Activated CD8-positive, alpha-beta memory T cell treated with anti-CD3 and anti-CD28 coated beads, Interleukin-2, amount 50 U/mL, for 24 hours (primary cell): ENCODE data around the gene TTC13.

Experiments
- DNase-seq: peaks from one replicate; pipeline ENCODE4 v3.0.0-alpha.2; 2020; ENCODE audit errors: extremely low read depth

The TTC13 gene

DNA sequence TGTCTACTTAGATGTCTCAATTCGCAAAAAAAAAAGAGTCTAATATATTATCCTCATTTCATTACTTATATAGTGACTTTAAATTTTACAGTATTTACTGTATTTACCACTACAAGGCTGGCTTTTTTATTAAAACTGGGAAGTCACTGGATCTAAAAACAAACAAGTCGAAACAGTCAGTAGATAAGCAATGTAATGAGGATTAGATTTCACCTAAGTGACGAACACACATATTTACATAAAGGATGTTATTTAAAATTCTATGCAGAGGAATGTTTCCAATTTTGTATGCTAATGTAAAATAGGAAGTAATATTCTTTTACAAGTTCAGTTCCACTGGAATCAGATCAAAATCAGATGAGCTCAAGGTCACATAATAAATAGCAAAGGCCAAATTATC, 28.3 kb downstream of the TTC13 start:
- no peak for DNase-seq

DNA sequence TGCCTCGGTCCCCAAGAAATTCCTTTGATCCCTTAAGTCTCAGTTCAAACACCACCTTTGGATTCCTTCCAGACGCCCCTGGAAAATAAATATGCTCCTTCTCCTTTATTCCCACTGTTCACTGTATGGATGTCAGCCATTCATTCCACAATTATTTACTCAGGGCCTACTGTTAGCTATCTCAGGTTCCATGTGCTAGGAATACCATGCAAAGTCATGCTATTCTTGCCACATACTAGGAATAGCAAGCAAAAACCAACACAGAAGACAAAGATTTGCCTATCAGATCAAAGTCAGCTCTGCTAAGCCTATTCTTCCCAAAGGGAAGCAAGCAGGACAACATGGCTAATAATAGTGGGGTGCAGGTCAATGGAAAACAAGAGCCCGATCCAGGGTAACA, 29.8 kb downstream of the TTC13 start:
- no peak for DNase-seq

DNA sequence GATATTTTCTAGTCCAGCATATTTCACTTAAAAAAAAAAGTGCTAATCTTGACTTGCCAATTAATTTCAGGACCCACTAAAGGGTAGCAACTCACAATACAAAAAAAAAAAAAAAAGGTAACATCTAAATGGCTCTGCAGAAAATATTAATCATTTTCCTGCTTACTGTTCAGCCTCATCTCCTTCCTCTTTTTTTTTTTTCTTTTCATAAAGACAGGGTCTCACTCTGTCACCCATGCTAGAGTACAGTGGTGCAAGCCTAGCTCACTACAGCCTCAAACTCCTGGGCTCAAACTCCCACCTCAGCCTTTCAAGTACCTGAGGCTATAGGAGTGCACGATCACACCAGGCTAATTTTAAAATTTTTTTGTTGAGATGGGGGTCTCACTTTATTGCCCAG, 30.4 kb downstream of the TTC13 start:
- no peak for DNase-seq

DNA sequence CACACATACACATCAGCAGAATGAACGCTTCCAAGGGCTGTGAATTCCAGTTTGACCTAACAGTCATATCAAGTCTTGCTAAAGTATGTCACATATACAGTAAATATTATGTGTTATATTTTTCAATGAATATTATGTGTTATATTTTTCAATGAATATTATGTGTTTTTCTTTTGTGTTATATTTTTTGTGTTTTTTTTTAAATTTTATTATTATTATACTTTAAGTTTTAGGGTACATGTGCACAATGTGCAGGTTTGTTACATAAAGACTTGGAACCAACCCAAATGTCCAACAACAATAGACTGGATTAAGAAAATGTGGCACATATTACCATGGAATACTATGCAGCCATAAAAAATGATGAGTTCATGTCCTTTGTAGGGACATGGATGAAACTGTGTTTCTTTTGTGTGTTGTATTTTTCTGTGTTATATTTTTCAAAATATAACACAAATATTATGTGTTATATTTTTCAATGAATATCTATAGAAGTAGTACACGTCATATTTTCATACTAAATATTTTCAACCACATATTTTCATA, 35.5 kb downstream of the TTC13 start:
- no peak for DNase-seq

DNA sequence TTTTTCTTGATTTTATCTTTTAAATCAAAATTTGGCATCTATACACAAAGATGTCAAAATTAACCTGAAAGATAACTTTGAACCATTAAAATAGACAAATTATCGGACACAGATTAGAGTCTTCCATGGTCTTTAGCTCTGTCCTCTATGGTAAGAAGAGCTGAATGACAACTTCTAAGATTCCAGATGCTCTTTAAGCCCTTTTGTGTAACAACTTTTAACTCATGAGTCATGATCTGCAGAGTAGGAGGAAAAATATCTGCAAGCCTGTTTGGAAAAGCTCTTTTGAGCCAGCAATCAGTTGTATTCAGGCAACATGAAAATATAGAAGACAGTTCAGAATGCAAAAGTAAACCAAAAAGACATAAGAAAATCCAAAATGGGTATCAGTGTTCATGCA, 37.8 kb downstream of the TTC13 start:
- no peak for DNase-seq

DNA sequence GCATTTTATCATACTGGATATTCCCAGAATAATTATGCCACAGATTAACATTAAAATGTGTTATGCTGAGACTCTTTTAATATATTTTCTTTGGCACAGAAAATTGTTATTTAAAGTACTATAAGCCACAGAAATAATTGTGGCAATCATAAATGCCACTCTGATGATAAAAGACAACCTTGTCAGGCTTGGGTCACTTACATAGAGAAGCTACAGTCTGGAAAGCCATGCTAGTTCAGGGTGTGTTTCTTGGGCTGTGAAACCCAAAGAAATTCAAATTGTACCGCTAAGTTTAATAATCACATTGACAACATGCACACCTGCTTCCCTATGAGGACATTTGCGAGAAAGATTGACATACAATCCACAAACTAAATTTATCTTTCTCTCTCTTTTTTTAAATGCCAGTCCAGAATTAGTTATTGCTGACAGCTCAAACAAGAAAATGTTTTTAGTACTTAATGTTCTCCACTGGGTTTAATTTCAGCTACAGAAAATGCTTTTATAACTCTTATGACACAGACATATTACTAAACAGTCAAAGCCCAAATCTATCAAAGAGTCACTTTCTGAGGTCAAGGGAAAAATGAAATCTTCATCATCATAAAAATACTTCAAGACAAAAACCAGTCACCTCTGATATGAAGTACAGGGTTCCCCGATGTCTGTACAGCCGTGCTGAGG, 38.7 kb downstream of the TTC13 start:
- no peak for DNase-seq

DNA sequence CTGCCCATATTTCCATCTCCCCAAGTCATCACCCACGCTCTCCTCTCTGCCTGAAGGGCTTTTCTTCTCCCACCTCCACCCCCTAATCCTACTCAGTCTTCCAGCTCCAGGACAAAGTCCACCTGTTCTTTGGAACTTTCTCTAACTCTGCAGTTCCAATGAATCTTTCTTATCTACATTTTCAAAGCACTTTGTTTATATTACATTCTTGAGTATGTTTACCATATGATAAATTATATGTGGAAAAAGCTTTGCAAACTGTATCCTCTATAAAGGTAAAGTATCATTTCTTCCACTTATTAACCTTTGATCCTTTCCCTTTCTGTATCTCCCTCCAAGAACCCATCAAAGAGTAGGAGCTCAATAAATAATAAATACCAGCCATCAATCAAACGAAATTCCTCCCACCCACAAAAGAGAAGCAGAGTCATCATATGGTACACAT, 39.7 kb downstream of the TTC13 start:
- no peak for DNase-seq

DNA sequence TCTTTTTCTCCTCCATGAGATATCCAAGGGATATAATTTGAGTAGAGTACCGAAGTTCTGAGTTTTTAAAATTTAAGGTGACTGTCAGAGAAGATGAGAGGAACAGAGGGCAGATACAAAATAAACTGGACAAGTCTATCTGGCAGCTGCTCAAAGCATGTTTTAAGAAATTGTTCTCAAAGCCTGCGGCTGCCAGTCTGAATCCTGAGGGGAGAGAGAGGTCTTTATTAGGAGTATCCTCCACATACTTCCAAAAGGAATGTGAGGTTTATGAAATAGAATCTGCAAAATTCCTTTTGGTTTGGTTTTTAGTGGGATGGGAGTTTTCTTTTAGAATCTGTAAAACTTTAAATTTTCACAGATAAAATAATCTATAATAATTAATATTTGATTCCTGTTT, 41.3 kb downstream of the TTC13 start:
- DNase-seq, result no peak

DNA sequence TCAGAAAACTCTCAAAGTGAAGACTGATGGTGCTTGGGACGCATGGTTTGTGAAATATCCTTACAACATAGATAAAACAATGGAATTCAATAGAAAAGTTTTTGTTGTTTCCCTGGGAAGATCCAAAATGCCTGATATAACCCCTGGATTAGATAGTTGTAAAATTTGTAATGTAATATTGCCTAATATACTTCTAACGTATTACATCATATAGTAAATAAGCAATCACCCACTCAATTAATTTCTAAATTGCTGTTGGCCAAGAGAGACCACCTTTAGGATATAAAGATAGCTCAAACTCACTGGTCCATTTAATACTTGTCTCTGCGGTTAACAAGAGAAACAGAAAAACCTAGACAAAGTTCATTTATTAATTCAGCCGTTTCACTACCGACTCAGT, 42.2 kb downstream of the TTC13 start:
- no peak for DNase-seq

DNA sequence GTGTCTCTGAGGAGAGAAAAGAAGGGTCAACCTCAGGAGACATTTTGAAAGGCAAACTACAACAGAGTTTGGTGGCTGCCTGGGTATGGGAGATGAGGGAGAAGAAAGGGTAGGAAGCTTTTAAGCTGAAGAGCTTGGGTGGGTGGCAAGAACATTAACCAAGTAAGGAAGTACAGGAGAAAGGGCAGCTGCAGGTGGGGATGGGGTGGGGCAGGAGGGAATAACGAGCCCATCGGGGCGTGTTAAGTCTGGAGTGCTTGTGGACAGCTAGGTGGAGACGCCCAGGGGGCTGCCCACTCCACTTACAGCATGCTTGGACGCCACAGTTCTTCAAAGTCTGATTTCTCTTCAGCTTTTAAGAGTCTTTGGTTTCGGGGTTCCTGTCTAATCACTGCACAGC, 42.8 kb downstream of the TTC13 start:
- DNase-seq, result no peak

DNA sequence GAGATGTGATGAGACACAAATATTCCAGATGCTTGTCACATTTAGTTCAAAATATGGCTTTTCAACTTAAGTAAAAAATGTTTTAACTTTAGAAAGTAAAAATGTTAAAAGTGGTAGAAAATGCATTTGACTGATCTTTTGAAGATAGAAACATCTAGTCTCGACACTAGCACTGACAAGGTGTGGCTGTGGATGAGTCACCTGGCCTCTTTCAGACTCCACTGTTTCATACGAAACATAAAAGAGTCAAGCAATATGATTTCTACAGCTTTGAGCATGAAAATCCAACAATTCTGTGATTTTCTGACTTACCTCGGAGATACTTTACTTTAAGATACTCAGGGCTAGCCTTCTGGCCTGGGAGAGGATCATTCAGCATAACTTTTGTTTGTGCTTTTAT, 47.7 kb downstream of the TTC13 start:
- DNase-seq, result no peak

DNA sequence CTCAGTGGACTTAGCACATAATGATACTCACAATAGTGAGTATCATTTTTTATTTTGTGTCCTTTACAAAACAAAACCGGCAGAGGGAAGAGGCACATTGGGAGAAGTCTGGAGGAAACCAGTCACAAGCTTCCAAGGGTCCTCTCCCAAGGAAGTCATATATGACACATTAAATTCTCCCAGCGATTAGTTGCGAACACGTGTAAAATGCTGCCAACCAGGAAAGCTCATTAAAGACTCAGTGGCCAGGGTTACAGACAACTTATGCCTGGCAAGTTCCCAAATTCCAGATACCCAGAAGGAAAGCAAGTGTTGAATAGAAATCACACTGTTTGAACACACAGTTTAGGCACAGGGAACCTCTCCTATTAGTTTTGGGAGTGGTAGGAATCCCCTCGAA, 52.5 kb downstream of the TTC13 start:
- DNase-seq, result no peak

DNA sequence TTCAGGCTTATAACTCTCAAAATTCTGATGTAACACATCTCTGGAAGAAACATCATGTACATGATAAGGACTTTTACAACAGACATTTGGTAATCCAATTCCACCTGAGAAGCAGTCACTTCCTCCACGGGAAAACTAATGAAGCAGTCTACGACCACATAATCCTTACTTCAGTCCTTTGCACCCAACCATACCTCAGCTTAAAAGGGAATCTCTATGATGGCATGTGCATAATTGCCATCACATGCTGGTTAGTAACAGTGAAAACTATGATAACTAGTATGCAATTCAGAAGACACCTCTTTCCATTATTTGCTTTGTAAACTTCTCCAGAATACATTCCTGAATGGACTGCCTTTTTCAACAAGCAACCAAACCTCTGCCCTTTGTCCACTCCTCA, 53.1 kb downstream of the TTC13 start:
- DNase-seq, result no peak

DNA sequence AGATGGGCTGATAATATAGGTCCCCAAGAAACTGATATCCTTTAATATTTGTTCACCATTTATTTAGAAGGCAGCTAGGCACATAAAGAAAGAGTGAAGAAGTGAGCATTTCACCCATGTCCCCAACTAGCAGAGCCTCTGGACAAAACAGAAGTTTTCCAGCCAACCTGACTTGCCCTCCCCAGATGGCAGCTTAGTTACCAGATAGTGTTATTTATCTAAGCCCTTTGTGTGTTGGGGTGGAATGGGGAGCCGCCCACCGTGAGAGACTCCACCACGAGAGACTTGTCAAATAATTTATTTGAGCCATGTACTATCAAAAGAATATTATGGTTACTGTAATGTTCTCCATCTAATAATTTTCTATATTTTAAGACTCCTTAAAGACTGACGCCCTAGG, 55.5 kb downstream of the TTC13 start:
- no peak for DNase-seq

DNA sequence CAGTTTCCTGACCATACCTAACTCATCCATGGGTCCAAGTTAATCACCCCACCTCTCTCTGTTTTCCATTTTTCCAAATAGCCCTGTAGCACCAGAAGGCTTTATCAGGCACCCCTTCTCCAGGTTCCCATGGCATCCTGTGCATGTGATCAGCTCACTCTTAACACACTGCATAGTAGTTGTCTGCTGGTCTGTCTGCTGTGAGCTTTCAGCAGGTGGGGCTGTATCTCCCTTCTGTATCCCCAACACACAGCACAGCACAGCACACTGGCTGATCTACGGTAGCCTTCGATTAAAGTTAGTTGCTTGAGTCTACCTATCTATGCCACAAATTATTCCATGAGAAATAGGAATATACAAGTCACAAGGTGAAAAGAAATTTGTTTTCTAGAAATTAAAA, 56.0 kb downstream of the TTC13 start:
- no peak for DNase-seq

DNA sequence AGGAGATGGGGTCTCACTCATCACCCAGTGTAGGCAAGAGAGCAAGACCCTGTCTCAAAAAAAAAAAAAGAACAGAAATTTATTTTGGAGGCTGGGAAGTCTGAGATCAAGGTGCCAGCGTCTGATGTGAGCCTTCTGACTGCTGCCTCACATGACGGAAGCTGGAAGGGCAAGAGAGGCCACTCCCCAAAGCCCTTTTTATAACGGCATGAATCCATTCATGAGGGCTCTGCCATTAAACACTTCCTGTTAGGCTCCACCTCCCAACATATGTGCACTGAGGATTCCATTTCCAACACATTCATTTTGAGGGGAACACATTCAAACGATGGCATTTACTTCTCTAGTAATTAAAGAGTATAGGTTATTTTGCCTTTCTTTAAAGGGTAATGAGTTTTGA, 59.5 kb downstream of the TTC13 start:
- DNase-seq, result no peak

DNA sequence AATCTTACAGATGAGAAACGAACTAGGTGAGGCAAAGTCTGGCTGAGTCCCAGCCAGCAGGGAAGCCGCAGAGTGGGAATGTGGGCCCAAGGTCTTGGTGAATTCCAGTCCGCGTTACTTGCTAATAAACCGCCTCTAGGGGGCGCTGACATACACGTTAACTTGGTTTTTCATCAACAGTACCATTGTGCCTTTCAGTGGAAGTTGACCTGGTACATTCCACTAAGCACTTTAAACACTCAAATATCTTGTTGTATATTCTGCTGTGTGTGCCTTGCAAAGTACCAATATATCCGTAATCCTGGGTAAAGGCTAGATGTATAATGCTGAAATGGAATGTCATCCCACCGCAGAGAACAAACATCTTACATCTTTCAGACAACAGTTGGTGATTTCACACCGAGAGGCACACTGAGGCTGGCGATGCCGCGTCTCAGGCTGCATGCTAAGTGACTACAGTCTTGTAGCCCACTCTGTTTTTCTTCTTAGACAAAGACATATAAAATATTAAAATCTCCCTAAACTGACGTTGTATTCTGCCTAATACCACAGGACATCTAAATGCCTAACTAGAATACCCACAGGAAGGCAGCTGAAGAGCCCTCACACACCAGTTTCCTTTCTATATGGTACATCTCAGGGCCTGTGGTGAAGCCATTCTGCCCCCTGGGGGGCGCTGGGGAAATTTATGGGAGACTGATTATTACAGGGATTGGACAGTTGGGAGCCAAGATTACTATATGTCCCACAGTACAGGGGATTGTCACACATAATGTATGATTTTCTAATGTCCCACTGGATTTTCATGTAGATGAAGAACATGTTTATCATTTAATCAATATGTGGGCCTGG, 61.2 kb downstream of the TTC13 start:
- peak; percentile 42 for DNase-seq

DNA sequence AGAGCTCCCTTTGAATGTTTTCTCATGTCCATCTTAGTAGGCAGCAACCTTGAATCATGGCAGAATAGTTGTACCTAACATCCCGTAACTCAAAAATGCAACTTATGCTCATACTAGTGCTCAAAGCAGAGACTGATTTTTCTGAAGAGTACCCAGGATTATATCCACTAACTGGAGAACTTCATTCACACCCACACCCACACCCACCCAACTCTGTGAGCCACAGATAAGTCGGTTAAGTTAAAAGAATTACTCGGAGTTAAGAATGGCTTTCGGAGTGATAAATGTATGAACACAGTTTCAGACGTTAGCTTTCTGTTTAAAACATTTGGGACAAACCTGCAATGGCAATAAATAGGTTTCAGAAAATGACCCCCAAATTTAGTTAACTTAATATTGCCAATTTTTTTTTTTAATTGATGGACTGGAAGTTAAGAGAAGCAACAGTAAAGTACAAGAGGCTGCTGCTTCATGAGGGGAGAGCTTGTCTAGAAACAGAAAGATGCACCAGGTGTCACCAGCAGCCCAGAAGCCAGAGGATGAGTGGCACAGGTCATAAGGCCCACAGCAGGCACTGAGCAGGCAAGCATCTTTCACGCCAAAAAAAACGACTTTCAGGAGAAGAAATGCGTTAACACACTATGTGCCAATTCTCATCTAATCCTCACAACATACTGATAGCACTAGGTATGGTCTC, 61.9 kb downstream of the TTC13 start:
- no peak for DNase-seq

DNA sequence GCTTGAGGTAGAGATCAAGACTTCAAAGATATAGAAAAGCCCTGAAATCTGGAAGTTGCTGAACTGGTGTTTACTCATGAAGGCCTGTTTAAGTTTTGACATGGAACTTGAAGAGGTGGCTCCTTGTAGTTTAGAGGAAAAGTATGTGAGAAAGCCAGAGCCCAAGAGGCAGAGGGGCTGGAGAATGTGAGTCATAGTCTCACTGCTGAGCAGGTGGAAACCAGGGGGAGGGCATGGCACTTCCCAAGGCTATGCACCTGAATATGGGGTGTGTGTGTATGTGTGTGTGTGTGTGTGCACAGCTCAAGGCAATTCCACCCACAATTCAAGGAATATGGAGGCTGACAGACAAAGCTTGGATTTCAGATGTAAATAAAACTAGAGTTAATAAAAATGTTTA, 63.6 kb downstream of the TTC13 start:
- DNase-seq, result no peak

DNA sequence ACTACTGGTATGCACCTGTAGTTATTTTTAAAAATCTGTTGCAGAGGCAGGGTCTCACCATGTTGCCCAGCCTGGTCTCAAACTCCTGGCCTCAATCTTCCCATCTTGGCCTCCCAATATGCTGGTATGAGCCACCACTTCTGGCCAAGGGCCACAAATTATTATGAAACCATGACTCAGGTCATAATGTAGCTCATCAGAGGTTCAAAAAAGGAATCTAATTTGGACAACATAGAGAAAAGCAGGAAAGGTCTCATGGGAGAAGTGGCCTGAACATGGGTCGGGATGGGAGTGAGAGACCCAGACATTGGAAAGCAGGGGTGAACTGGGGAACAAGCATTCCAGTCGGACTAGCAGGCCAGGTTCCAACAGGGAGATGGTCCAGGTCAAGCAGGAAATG, 65.2 kb downstream of the TTC13 start:
- no peak for DNase-seq

DNA sequence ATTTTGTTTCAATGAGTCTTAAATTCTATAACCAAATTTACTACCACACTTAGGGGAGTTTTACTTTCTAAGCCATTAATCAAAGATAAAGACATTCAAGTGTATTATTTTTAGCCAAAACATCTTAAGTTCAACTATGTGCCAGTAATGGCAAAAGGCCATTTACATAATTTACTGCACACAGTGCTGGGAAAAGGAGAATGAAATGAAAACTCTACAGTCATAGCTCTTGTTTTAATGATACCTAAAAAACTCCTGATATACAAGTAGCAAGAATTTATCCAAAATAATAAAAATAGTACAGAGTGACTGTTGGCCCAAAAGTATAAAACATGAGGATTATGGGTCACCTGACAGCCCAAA, 67.9 kb downstream of the TTC13 start:
- DNase-seq, result no peak

DNA sequence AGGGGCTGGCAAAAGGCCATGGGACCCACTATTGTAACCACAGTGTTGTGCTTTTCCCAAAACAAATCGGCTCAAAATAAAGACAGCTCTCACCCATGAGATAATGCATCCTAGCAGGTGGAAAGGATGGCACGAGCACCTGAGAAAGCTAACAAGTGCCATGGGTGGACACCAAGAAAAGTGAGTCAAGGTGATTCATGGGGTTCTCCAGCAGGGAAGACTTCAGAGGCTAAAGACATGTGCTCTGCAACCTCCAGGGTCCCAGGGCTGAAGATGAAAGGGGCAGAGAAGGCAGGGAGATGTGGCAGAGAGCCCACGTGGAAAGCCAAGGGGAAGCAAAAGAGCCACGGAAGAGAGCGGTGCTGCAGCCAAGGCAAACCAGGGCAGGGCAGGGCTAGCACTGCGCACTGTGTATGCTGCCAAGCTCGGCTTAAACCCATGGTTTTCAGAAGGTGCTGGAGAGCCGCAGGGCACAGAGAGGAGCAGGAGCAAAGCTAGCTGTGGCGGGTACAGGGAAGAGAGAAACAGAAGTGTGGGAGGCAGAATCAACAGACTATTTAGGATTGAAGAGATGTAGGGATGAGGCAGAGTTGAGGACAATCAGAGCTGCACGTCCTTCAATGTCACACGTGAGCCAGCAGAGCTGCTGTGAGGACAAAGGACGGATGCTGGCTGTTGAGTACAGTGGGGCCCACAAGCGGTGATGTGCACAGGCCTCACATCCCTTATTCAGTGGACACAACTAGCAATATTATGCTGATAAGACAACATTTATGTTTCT, 68.5 kb downstream of the TTC13 start:
- no peak for DNase-seq
